ENCODE results near the gene ATG9A.

The ATG9A gene

DNA sequence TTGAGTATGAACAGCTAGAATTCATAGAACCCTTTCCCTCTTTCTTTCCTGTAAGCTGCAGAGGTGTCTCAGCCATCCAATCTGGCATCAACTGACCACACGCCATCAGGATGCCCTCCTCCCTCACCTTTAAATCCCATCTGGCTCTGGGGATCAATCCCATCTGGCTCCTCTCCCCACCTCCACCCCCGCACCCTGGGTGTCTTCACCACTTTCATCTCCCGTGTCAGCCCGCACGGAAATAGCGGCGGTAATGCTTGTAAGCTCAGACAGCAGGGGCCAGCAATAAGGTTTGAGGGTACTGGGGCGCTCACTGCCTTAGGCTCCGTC lies 23.1 kb upstream of the ATG9A start:
- DNase-seq (ENCODE audit: insufficient read length, low spot score): no peak
- TF ChIP-seq CTCF (IDR thresholded peaks at IDR 0.05; ENCODE audit: insufficient read depth, missing control alignments): no peak
- no peak for FAIRE-seq

GRCh38 chr2:219252084-219252483 lies 22.6 kb upstream of the ATG9A start:
- TF ChIP-seq CTCF (IDR thresholded peaks at IDR 0.05; ENCODE audit: insufficient read depth, missing control alignments): no peak
- DNase-seq (ENCODE audit: insufficient read length, low spot score): no peak
- no peak for FAIRE-seq

DNA sequence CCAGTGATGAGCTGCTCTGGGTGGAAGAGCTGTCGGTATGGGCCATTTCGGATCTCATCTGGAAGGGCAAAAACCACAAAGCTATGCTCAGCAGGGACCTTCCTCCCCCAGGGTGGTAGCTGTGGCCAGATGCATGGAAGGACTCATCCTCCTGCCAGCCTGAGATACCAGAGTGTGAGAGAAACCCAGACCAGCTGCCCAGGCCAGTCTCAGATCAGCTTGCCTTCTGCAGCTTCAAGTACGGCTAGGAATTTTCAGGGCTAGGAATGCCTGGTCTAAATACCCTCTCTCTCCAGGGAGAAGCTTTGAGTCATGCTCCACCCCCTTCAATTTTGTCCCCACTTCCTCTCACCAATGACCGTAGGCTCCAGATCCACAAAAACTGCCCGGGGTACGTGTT lies 22.2 kb upstream of the ATG9A start:
- TF ChIP-seq CTCF (IDR thresholded peaks at IDR 0.05; ENCODE audit: insufficient read depth, missing control alignments): no peak
- DNase-seq (ENCODE audit: insufficient read length, low spot score): no peak
- no peak for FAIRE-seq

- DNase-seq (ENCODE audit: insufficient read length, low spot score) (no peak), FAIRE-seq (no peak)
- TF ChIP-seq CTCF (IDR thresholded peaks at IDR 0.05; ENCODE audit: insufficient read depth, missing control alignments): no peak
Measured at GRCh38 chr2:219250049-219250781, 20.8 kb upstream of the ATG9A start.

DNA sequence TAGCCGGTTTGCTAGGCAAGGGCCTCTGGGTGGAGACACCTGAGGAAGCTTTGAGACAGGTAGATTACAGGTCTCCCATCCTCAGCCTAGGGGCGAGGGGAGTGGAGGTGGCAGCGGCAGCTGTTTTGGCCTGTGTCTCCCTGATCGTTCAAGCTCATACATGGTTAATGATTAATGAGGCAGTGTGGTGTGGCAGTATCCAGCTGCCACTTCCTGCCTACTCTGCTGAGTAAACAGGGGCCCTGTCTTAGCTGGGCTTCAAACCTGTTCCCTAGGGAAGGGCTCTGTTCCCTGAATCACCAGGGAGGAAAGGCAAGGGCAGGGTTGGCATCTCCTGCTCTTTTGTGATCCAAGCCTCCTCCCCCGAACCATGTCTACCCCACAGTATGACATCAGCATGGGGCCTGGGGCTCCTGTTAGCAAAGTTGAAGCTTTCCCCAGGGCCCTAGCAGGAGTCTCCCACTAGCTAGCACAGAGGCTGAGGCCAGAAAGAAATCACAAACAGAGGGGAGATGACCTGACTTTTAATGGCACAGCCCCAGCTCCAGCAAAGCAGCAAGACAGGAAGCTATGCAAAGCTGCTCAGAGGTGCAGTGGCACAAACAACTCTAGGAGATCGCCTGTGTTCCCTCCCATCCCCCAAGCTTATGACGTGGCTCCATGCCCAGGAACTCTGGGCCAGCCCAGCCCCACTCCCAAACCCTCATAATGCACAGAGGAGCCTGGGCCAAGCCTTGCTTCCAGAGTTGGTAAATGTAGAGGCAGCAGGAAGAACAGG lies 20.0 kb upstream of the ATG9A start:
- FAIRE-seq: no peak
- DNase-seq (ENCODE audit: insufficient read length, low spot score): no peak
- TF ChIP-seq CTCF (IDR thresholded peaks at IDR 0.05; ENCODE audit: insufficient read depth, missing control alignments): no peak

DNA sequence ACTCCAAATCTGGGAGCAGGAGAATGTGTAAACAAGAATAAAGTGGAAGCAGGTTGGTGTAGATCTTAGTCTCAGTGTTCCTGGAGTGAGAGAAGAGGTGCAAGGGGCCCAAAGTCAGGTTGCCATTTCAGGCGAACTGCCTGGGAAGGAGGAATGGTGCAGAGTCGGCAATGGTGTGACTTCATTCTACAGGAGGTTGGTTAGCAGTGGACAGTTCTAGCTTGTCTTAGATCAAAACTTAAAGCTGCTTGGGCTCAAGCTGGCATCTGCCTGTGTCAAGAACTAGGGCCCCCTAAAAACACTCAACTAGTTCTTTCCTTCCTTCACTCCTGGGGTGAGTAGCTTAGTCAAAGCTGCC lies 19.4 kb upstream of the ATG9A start:
- FAIRE-seq: no peak
- no peak for DNase-seq (ENCODE audit: insufficient read length, low spot score)
- TF ChIP-seq CTCF (IDR thresholded peaks at IDR 0.05; ENCODE audit: insufficient read depth, missing control alignments): no peak

Data from D721Med (cell line).